Measurements from ENCODE around the gene SCUBE1. TPM values are rescaled to one million over a fixed set of nuclear protein-coding genes. Genes with fewer than 3 reads are reported as not detected.

Gene SCUBE1
- total RNA-seq, 1 experiment from 2014 or later = not detected

Other genes with a start within 250 kb of the SCUBE1 start
- 0.18 TPM for gene BIK, start 232.6 kb downstream of the SCUBE1 start, total RNA-seq (2021; ENCODE audit: unreplicated experiment)
- gene MCAT, start 200.0 kb downstream of the SCUBE1 start, total RNA-seq (2021; ENCODE audit: unreplicated experiment) = 16.3 TPM
- 144 TPM for gene TSPO, start 191.8 kb downstream of the SCUBE1 start, total RNA-seq (2021; ENCODE audit: unreplicated experiment)
- gene TTLL12, start 156.2 kb downstream of the SCUBE1 start, total RNA-seq (2021; ENCODE audit: unreplicated experiment) = 26.3 TPM
- gene MPPED1, start 68.6 kb upstream of the SCUBE1 start, total RNA-seq (2021; ENCODE audit: unreplicated experiment) = not detected